Natural killer cell (primary cell): Measurements from ENCODE around the gene TMEM117. TPM values are rescaled to one million over a fixed set of nuclear protein-coding genes. Genes with fewer than 3 reads are reported as not detected.
"Not testable (repeated sequence)": the region's sequence is repeated elsewhere in the genome, so short reads cannot be mapped to it uniquely, and the experiment has no call there.

Experiments used
- ATAC-seq, 3 donors: fragments of 150-1000 bp in 2 of 3; fragments of 200-7000 bp in 1 of 3; cut with Tn5 transposase; 1 replicate in 1 of 3; 2 replicates in 2 of 3; pipeline ENCODE4 v1.10.0; 2021; ENCODE audit warnings: mild to moderate bottlenecking in 2 of 3, moderate library complexity in 2 of 3
- DNase-seq, 2 donors: peaks; one replicate each; pipeline versions ENCODE4 v3.0.0 to v3.0.0-alpha.2; 2013 to 2021; ENCODE audit warnings: mixed read lengths in 1 of 2
- H3K27ac ChIP-seq: one replicate; pipeline ENCODE4 v1.5.1; 2013; ENCODE audit warnings: mild to moderate bottlenecking, low read length
- H3K27me3 ChIP-seq: one replicate; pipeline ENCODE4 v1.6.1; 2013; ENCODE audit warnings: low read length; ENCODE audit not compliant: control insufficient read depth, insufficient read depth
- H3K36me3 ChIP-seq: one replicate; pipeline ENCODE4 v1.6.1; 2013; ENCODE audit warnings: low read length; ENCODE audit not compliant: control insufficient read depth, insufficient read depth
- H3K4me1 ChIP-seq: one replicate; pipeline ENCODE4 v1.6.1; 2013; ENCODE audit warnings: low read length; ENCODE audit not compliant: control insufficient read depth, insufficient read depth
- H3K4me3 ChIP-seq: one replicate; pipeline ENCODE4 v1.5.1; 2013; ENCODE audit warnings: low read length
- H3K9me3 ChIP-seq: one replicate; pipeline ENCODE4 v1.6.1; 2013; ENCODE audit warnings: low read length; ENCODE audit not compliant: control insufficient read depth, insufficient read depth
- H3K27ac Mint-ChIP-seq, 2 donors: one replicate each; pipeline ENCODE4 v1.8.0; 2022; ENCODE audit warnings: mild to moderate bottlenecking in 2 of 2, mixed read lengths in 2 of 2, moderate library complexity in 1 of 2
- H3K27me3 Mint-ChIP-seq, 2 donors: one replicate each; pipeline ENCODE4 v1.8.0; 2022; ENCODE audit warnings: low read depth in 2 of 2, mixed read lengths in 2 of 2
- H3K36me3 Mint-ChIP-seq: one replicate; pipeline ENCODE4 v1.8.0; 2022; ENCODE audit warnings: mixed read lengths
- H3K4me1 Mint-ChIP-seq, 2 donors: one replicate each; pipeline ENCODE4 v1.8.0; 2022; ENCODE audit warnings: mixed read lengths in 2 of 2
- H3K4me3 Mint-ChIP-seq: one replicate; pipeline ENCODE4 v1.8.0; 2022; ENCODE audit warnings: mild to moderate bottlenecking, moderate library complexity, mixed read lengths
- H3K9me3 Mint-ChIP-seq, 2 donors: one replicate each; pipeline ENCODE4 v1.8.0; 2022; ENCODE audit warnings: mixed read lengths in 2 of 2
- CTCF ChIP-seq: fragments of 200-600 bp; IDR thresholded peaks from one replicate; pipeline ENCODE4 v1.8.0; 2022; ENCODE audit warnings: antibody characterized with exemption
- WGBS: methylation state at CpG from one replicate; pipeline ENCODE4 v1.1.7; 2013; ENCODE audit warnings: missing lambda C conversion rate; ENCODE audit not compliant: insufficient coverage; 5-methylcytosine and 5-hydroxymethylcytosine counted together
- intact Hi-C: fragments of 100-400 bp; cut with micrococcal nuclease; formaldehyde crosslinking; loops from one replicate; pipeline ENCODE4 v1.14.2; 2022
- total RNA-seq, 4 donors: library from RNA; stranded (reverse); fragments of 120-200 nt in 1 of 4; gene quantifications; one replicate each; pipeline versions ENCODE4 v1.2.3 to v1.2.4, GENCODE V29; 2013 to 2022

Gene TMEM117
- total RNA-seq, 3 donors from 2014 or later (not counting 1 experiment from before 2014, with no cell fraction given) = 7.1 to 8.1 (median 7.9) TPM

- WGBS = 87% methylated on average over 2 of the region's 3 CpGs
- no peaks in the 10 kb centered on the region for H3K4me1 Mint-ChIP-seq
- Histone ChIP-seq H3K27me3 (no peaks in the 10 kb centered on the region), H3K4me1 (no peaks in the 10 kb centered on the region), H3K27ac (no peak overlapping the region), H3K4me3 (no peak overlapping the region), H3K9me3 (no peaks in the 10 kb centered on the region), H3K36me3 (no peaks in the 10 kb centered on the region)
- no peak for DNase-seq
- no peak overlapping the region for H3K4me3 Mint-ChIP-seq
- intact Hi-C loops = no loop called here
- no peaks in the 10 kb centered on the region for H3K27me3 Mint-ChIP-seq
- no peaks in the 10 kb centered on the region for H3K36me3 Mint-ChIP-seq
- no peak overlapping the region for H3K27ac Mint-ChIP-seq
- no peak for TF ChIP-seq CTCF
- no peak for ATAC-seq
- peaks cover 7 to 10% of the 10 kb centered on the region in 2 donors for H3K9me3 Mint-ChIP-seq
Measured at GRCh38 chr12:44370982-44371381, 535.1 kb downstream of the TMEM117 start.

GRCh38 chr12:44372259-44372658 lies 536.4 kb downstream of the TMEM117 start:
- Mint-ChIP-seq H3K4me3 (no peak overlapping the region), H3K4me1 (no peaks in the 10 kb centered on the region), H3K27ac (no peak overlapping the region), H3K9me3 (peaks cover 7 to 8% of the 10 kb centered on the region in 2 donors), H3K36me3 (peaks cover 1% of the 10 kb centered on the region), H3K27me3 (no peaks in the 10 kb centered on the region)
- H3K4me1 ChIP-seq = no peaks in the 10 kb centered on the region
- DNase-seq = no peak
- H3K27ac ChIP-seq = no peak overlapping the region
- no peak for ATAC-seq
- H3K9me3 ChIP-seq = no peaks in the 10 kb centered on the region
- WGBS = 83% methylated on average over 1 of the region's 2 CpGs
- H3K4me3 ChIP-seq = no peak overlapping the region
- intact Hi-C loops = no loop called here
- no peaks in the 10 kb centered on the region for H3K27me3 ChIP-seq
- H3K36me3 ChIP-seq = no peaks in the 10 kb centered on the region
- TF ChIP-seq CTCF = no peak

GRCh38 chr12:44375694-44376093 lies 539.8 kb downstream of the TMEM117 start:
- Mint-ChIP-seq H3K27me3 (no peaks in the 10 kb centered on the region), H3K36me3 (peaks cover 10% of the 10 kb centered on the region), H3K4me3 (no peak overlapping the region), H3K9me3 (peaks cover 2 to 7% of the 10 kb centered on the region in 2 donors), H3K27ac (no peak overlapping the region), H3K4me1 (no peaks in the 10 kb centered on the region)
- Histone ChIP-seq H3K27me3 (no peaks in the 10 kb centered on the region), H3K27ac (no peak overlapping the region), H3K36me3 (no peaks in the 10 kb centered on the region), H3K9me3 (no peaks in the 10 kb centered on the region), H3K4me3 (no peak overlapping the region), H3K4me1 (no peaks in the 10 kb centered on the region)
- ATAC-seq (no peak), DNase-seq (no peak)
- intact Hi-C loops = no loop called here
- WGBS = 93% methylated on average over 1 of the region's 1 CpG
- no peak for TF ChIP-seq CTCF

GRCh38 chr12:44377443-44378187 lies 541.7 kb downstream of the TMEM117 start:
- Histone ChIP-seq H3K4me3 (no peak overlapping the region), H3K27me3 (no peaks in the 10 kb centered on the region), H3K36me3 (no peaks in the 10 kb centered on the region), H3K9me3 (no peaks in the 10 kb centered on the region), H3K27ac (no peak overlapping the region), H3K4me1 (no peaks in the 10 kb centered on the region)
- peaks cover 2 to 7% of the 10 kb centered on the region in 2 donors for H3K9me3 Mint-ChIP-seq
- DNase-seq (no peak), ATAC-seq (no peak)
- WGBS = 98% methylated on average over 5 of the region's 5 CpGs
- TF ChIP-seq CTCF = no peak
- H3K4me1 Mint-ChIP-seq = no peaks in the 10 kb centered on the region
- H3K27me3 Mint-ChIP-seq = no peaks in the 10 kb centered on the region
- H3K27ac Mint-ChIP-seq = no peak overlapping the region
- H3K36me3 Mint-ChIP-seq = peaks cover 16% of the 10 kb centered on the region
- no peak overlapping the region for H3K4me3 Mint-ChIP-seq
- intact Hi-C loops = no loop called here

GRCh38 chr12:44379113-44379512 lies 543.2 kb downstream of the TMEM117 start:
- H3K27ac ChIP-seq, ATAC-seq, H3K36me3 ChIP-seq, DNase-seq, H3K9me3 ChIP-seq, intact Hi-C loops, H3K4me1 Mint-ChIP-seq, H3K27me3 Mint-ChIP-seq, H3K4me3 ChIP-seq, H3K27me3 ChIP-seq, H3K4me3 Mint-ChIP-seq, H3K9me3 Mint-ChIP-seq, H3K27ac Mint-ChIP-seq, H3K4me1 ChIP-seq: not testable (repeated sequence)
- peaks cover 16% of the 10 kb centered on the region for H3K36me3 Mint-ChIP-seq
